Measurements from ENCODE around the gene RHOT2. TPM values are rescaled to one million over a fixed set of nuclear protein-coding genes. Genes with fewer than 3 reads are reported as not detected.

Gene RHOT2
- total and polyA plus RNA-seq, 2 of the 8 experiments (the other 6 are each of a cell fraction or from before 2014, with no cell fraction given) = 149 to 194 TPM

GRCh38 chr16:633336-634050 lies 34.4 kb upstream of the RHOT2 start:
- Histone ChIP-seq H2BK5ac (ENCODE audit: low read depth, low read length) (no peak overlapping the region), H3K4me2 (ENCODE audit: insufficient read depth in 1 of 2, low read depth in 2 of 2, low read length in 2 of 2) (no peak overlapping the region), H2BK20ac (ENCODE audit: low read length) (no peak overlapping the region), H4K5ac (ENCODE audit: insufficient read length, low read depth, low read length) (no peak overlapping the region), H4K8ac (ENCODE audit: extremely low read depth, insufficient read depth, low read length) (no peak overlapping the region; the same call in 1 of the 2 replicates), H4K91ac (replicated peaks; ENCODE audit: insufficient read length, low read length) (no peak overlapping the region), H3K18ac (ENCODE audit: extremely low read depth, low read length) (no peak overlapping the region), H3K4ac (replicated peaks; ENCODE audit: insufficient read length, low read depth, low read length) (no peak overlapping the region), H2BK12ac (ENCODE audit: low read depth, low read length) (no peak overlapping the region), H2AK5ac (ENCODE audit: low read depth, low read length) (no peak overlapping the region), H3K56ac (replicated peaks; ENCODE audit: insufficient read length, low read depth, low read length) (no peak overlapping the region), H3K79me2 (ENCODE audit: control insufficient read depth in 1 of 2, insufficient read depth in 2 of 2, low read length in 2 of 2) (peaks cover 0 to 6% of the 10 kb centered on the region in 2 experiments; a peak in 1 of 4 replicates), H3K23ac (ENCODE audit: insufficient read length) (no peak overlapping the region), H2AFZ (ENCODE audit: low read length) (no peak overlapping the region), H3K9ac (replicated peaks in 1 of 4; ENCODE audit: extremely low read depth in 1 of 4, low read depth in 3 of 4, low read length in 3 of 4) (no peak overlapping the region), H2BK120ac (replicated peaks; ENCODE audit: low read depth, low read length) (no peak overlapping the region), H3K23me2 (ENCODE audit: low read depth, low read length) (peaks cover 8% of the 10 kb centered on the region; the same call in 1 of the 2 replicates), H3K27me3 (replicated peaks in 1 of 4; ENCODE audit: control insufficient read depth in 3 of 4, extremely low read depth in 1 of 4, insufficient read depth in 3 of 4, low read length in 3 of 4) (no peaks in the 10 kb centered on the region), H3K14ac (ENCODE audit: insufficient read length) (no peak overlapping the region), H3K79me1 (ENCODE audit: low read depth, low read length) (no peaks in the 10 kb centered on the region), H2BK15ac (ENCODE audit: low read length) (no peak overlapping the region), H4K20me1 (replicated peaks in 1 of 2; ENCODE audit: control insufficient read depth in 1 of 2, insufficient read depth in 2 of 2, low read length in 2 of 2) (peaks cover 3 to 10% of the 10 kb centered on the region in 2 experiments), H3K36me3 (ENCODE audit: control insufficient read depth in 2 of 4, insufficient read depth in 4 of 4, low read length in 3 of 4) (peaks cover 0 to 21% (median 3%) of the 10 kb centered on the region in 4 experiments; a peak in 4 of 8 replicates), H3K4me1 (replicated peaks in 1 of 4; ENCODE audit: control insufficient read depth in 3 of 4, insufficient read depth in 4 of 4, low read length in 3 of 4) (peaks cover 0 to 40% (median 31%) of the 10 kb centered on the region in 4 experiments; a peak in 6 of 7 replicates), H3K27ac (ENCODE audit: low read depth, low read length) (no peak overlapping the region), H3K4me3 (ENCODE audit: extremely low read depth in 1 of 4, insufficient read depth in 2 of 4, low read depth in 3 of 4, low read length in 4 of 4) (no peak overlapping the region), H3K9me3 (ENCODE audit: insufficient read depth in 2 of 2, low read depth in 1 of 2, low read length in 1 of 2) (no peaks in the 10 kb centered on the region)
- no peak for DNase-seq (ENCODE audit: low read depth in 1 of 2, low spot score in 2 of 2)
- ChIA-PET CTCF (ENCODE audit: partially characterized antibody) (interaction anchor here (0.6 to 1.3 kb wide), 3 partner anchors 15 to 66 kb away, joined by 3 read pairs; partner anchors contain the start of gene NHLRC4), POLR2A (ENCODE audit: partially characterized antibody) (interaction anchor here (0.7 to 2.2 kb wide), 6 partner anchors 12 to 263 kb away, joined by 3 to 5 read pairs (median 4); partner anchors contain the start of gene MRPL28)
- TF ChIP-seq GABPA (IDR thresholded peaks at IDR 0.05; ENCODE audit: borderline replicate concordance, insufficient read depth, low read length) (0 out of 2 replicates have a peak, but pooled peaks have one; percentile 13), SP2 (IDR thresholded peaks at IDR 0.05; ENCODE audit: low read length) (no peak)
- 97% methylated on average over 69 of the region's 74 CpGs; no CpG with 5 or more reads in 1 of the 2 experiments for WGBS, 2 experiments (ENCODE audit: extremely low coverage in 1 of 2, insufficient coverage in 1 of 2, insufficient read length in 1 of 2, insufficient replicate concordance in 2 of 2, low coverage in 1 of 2, low lambda C conversion rate in 2 of 2, missing lambda C conversion rate in 1 of 2)
- FAIRE-seq = no peak

Data from H1 (cell line).